Heart left ventricle (tissue), 16 donors: ENCODE data around the gene MYO10. TPM values are rescaled to one million over a fixed set of nuclear protein-coding genes. Genes with fewer than 3 reads are reported as not detected.

Experiments used
- ATAC-seq, 4 donors: fragments of 200-7000 bp; cut with Tn5 transposase; one replicate each; pipeline ENCODE4 v1.9.1; 2020 to 2022; ENCODE audit warnings: moderate library complexity in 4 of 4, mild to moderate bottlenecking in 3 of 4, moderate number of reproducible peaks in 1 of 4
- DNase-seq, 5 donors: peaks; one replicate each; pipeline ENCODE4 v3.0.0-alpha.2; 2020
- H3K27ac ChIP-seq, 12 donors: fragments of 200-600 bp; sonication (generic) in 4 of 12; one replicate each; pipeline versions ENCODE4 v1.5.0 to v1.8.0; 2016 to 2022; ENCODE audit warnings: mild to moderate bottlenecking in 2 of 12
- H3K27me3 ChIP-seq, 9 donors: fragments of 200-600 bp; sonication (generic) in 2 of 9; one replicate each; pipeline versions ENCODE4 v1.5.1 to v1.8.0; 2016 to 2022; ENCODE audit warnings: mild to moderate bottlenecking in 3 of 9
- H3K36me3 ChIP-seq, 9 donors: fragments of 200-600 bp; sonication (generic) in 2 of 9; one replicate each; pipeline versions ENCODE4 v1.5.0 to v1.8.0; 2018 to 2022; ENCODE audit warnings: mild to moderate bottlenecking in 2 of 9
- H3K4me1 ChIP-seq, 12 donors: fragments of 200-600 bp; sonication (generic) in 4 of 12; one replicate each; pipeline versions ENCODE4 v1.5.0 to v1.8.0; 2016 to 2022; ENCODE audit warnings: mild to moderate bottlenecking in 3 of 12
- H3K4me3 ChIP-seq, 12 donors: fragments of 200-600 bp; sonication (generic) in 4 of 12; one replicate each; pipeline versions ENCODE4 v1.5.0 to v1.8.0; 2017 to 2022; ENCODE audit warnings: mild to moderate bottlenecking in 9 of 12, moderate library complexity in 4 of 12
- H3K9me3 ChIP-seq, 12 donors: fragments of 200-600 bp; sonication (generic) in 4 of 12; one replicate each; pipeline versions ENCODE4 v1.5.0 to v1.8.0; 2016 to 2022; ENCODE audit warnings: mild to moderate bottlenecking in 1 of 12
- POLR2A ChIP-seq, 2 donors: fragments of 450-650 bp; IDR thresholded peaks; one replicate each; pipeline ENCODE4 v1.6.1; 2017; ENCODE audit warnings: antibody characterized with exemption in 2 of 2, mild to moderate bottlenecking in 2 of 2, moderate library complexity in 2 of 2
- WGBS, 4 donors: extraction: QIAGEN DNeasy Blood & Tissue Kit in 2 of 4; methylation state at CpG; one replicate each; pipeline versions ENCODE4 v1.1.5 to v1.1.7; 2013 to 2018; 5-methylcytosine and 5-hydroxymethylcytosine counted together
- intact Hi-C, 10 donors: fragments of 100-400 bp; cut with DNase I; formaldehyde crosslinking; loops; one replicate each; pipeline versions ENCODE4 v1.11.1 to v1.14.2; 2022
- polyA plus RNA-seq, 2 donors: library from polyadenylated mRNA; stranded (reverse); fragments of 200-250 nt; gene quantifications; one replicate each; pipeline ENCODE4 v1.2.3, GENCODE V29; 2013
- total RNA-seq, 9 donors: library from RNA; depleted of rRNA in 2 of 9; stranded (reverse); fragments of >200 nt in 2 of 9; fragmentation: NEBNext Ultra II Directional in 3 of 9; extraction: Animal tissue kit (Norgen Biotek cat#: 25700) in 3 of 9; gene quantifications; one replicate each; pipeline versions ENCODE4 v1.1.0 to v1.2.4, GENCODE V29; 2016 to 2023
- TF ChIP-seq, protein P1 (sequence below), 12 donors: fragments of 200-600 bp; sonication (generic) in 4 of 12; IDR thresholded peaks; one replicate each; pipeline versions ENCODE4 v1.5.0 to v1.8.0; 2018 to 2022; ENCODE audit warnings: antibody characterized with exemption in 12 of 12, mild to moderate bottlenecking in 5 of 12
- donor health status: ischemic (EF 13 %, LVEDD 7.1; RV severe dilation, severe dysfunction).
- donor health status: healthy with polysubstance abuse.
- donor health status: DM: no; HTN: yes; CAD: no.
- donor health status: DM: no; HTN: no; CAD: no.
- donor health status: ischemic (EF 25% LVEDD 6.9; RV normal size, moderate dysfunction).
- donor health status: ischemic (EF 25% LVEDD 5.7; RV mildly dilated, moderate dysfunction).
- donor health status: healthy.
- donor health status: DM: yes; HTN: yes; CAD: no.
- donor health status: ischemic (EF 35%, LVEDD 5.7; RV mildly dilated, moderate dysfunction).
- donor health status: nonischemic (EF 11% LVEDD 7.7; RV severe dilation, severe dysfunction).
- donor health status: DM: yes; HTN: yes; CAD: no.
- donor health status: PGD.
- donor health status: ischemic (EF 29% LVEDD 5.4; RV normal size, mild dysfunction).
- donor health status: nonischemic (EF 23%, LVEDD 6.1; RV moderate dilation, normal function).

The MYO10 gene
- total and polyA plus RNA-seq, 11 donors, result 2.0 to 17.3 (median 3.8) TPM

DNA sequence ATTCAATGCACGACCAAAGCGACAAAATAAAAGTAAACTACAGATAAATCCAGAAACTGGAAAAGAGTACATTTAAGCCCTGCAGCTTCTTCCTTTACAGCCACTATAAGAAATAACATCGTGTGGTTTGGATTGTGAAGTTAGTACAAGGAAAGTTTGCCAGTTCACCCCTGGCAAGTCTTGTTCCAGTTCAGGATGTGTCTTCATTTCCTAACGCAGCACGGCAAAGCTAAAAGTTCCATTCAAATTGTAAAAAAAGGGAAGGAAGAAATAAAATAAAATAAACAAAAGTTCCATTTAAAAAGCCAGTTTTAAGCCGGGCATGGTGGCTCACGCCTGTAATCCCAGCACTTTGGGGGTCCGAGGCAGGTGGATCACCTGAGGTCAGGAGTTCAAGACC is 236.0 kb downstream of the MYO10 start:
- no peak for TF ChIP-seq POLR2A (IDR thresholded peaks at IDR 0.05)
- TF ChIP-seq, protein P1, sequence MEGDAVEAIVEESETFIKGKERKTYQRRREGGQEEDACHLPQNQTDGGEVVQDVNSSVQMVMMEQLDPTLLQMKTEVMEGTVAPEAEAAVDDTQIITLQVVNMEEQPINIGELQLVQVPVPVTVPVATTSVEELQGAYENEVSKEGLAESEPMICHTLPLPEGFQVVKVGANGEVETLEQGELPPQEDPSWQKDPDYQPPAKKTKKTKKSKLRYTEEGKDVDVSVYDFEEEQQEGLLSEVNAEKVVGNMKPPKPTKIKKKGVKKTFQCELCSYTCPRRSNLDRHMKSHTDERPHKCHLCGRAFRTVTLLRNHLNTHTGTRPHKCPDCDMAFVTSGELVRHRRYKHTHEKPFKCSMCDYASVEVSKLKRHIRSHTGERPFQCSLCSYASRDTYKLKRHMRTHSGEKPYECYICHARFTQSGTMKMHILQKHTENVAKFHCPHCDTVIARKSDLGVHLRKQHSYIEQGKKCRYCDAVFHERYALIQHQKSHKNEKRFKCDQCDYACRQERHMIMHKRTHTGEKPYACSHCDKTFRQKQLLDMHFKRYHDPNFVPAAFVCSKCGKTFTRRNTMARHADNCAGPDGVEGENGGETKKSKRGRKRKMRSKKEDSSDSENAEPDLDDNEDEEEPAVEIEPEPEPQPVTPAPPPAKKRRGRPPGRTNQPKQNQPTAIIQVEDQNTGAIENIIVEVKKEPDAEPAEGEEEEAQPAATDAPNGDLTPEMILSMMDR (IDR thresholded peaks at IDR 0.05), result no peak
- Histone ChIP-seq H3K27ac (no peak overlapping the region), H3K4me3 (no peak overlapping the region), H3K9me3 (no peaks in the 10 kb centered on the region), H3K27me3 (no peaks in the 10 kb centered on the region), H3K4me1 (no peaks in the 10 kb centered on the region), H3K36me3 (peaks cover 0 to 39% (median 0%) of the 10 kb centered on the region in 9 donors)
- DNase-seq, result no peak
- intact Hi-C loops, result no loop called here
- ATAC-seq, result no peak
- 65 to 73% (median 71%) methylated on average over 8 of the region's 8 CpGs for WGBS, 4 donors

DNA sequence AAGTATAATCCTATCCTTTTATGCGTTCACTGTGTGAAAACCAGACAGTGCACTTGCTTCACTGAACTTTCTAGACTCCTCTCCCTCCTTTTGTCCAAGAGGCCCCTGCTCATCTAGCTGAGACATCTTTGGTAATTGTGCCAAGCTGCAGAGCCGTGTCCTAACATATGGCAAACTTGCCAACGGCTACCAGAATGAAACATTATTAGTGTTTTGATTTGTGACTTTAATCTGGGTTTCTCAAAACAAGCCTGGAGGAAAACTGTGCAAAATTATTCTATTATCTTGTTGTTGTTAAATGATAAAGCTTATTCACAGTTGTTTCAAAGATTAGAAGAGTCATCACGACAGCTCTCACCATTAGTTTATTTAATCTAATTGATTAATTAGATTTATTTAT is 240.3 kb downstream of the MYO10 start:
- ATAC-seq (no peak), DNase-seq (no peak)
- Histone ChIP-seq H3K27me3 (no peaks in the 10 kb centered on the region), H3K4me1 (no peaks in the 10 kb centered on the region), H3K27ac (no peak overlapping the region), H3K36me3 (peaks cover 0 to 30% (median 0%) of the 10 kb centered on the region in 9 donors), H3K4me3 (no peak overlapping the region), H3K9me3 (no peaks in the 10 kb centered on the region)
- intact Hi-C loops, result no loop called here
- no peak for TF ChIP-seq POLR2A (IDR thresholded peaks at IDR 0.05)
- TF ChIP-seq, protein P1 (IDR thresholded peaks at IDR 0.05), result no peak
- WGBS, 4 donors, result 73 to 85% (median 83%) methylated on average over 4 of the region's 4 CpGs

DNA sequence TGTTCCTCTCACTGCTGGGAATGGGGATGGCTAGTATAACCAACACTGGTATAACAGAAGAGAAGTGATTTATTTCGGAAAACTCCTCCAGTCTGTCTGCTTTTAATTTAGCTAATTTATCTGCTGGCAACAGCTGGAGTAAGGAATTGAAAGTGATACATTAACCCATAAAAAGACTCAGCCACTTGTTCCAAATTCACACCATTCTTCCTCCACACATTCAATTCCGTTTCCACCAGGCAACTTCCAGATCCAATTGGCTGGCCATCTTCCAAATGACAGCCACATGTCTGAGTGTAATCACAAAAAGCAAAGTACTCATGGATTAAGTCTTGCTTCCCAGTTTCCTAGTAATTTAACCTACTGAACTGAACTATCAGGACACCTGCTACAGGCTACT is 242.2 kb downstream of the MYO10 start:
- 61 to 77% (median 68%) methylated on average over 2 of the region's 2 CpGs for WGBS, 4 donors
- no peak for TF ChIP-seq POLR2A (IDR thresholded peaks at IDR 0.05)
- TF ChIP-seq, protein P1 (IDR thresholded peaks at IDR 0.05), result no peak
- H3K27me3 ChIP-seq, result no peaks in the 10 kb centered on the region
- no peak for DNase-seq
- no peaks in the 10 kb centered on the region for H3K9me3 ChIP-seq
- H3K4me3 ChIP-seq, result no peak overlapping the region
- ATAC-seq, result no peak
- H3K4me1 ChIP-seq, result no peaks in the 10 kb centered on the region
- intact Hi-C loops, result loop anchor here in 1 of 10 donors (5.0 kb wide), 1 partner anchor 493 kb away; no protein-coding TSS in a partner anchor
- H3K36me3 ChIP-seq, result peaks cover 0 to 32% (median 7%) of the 10 kb centered on the region in 9 donors
- no peak overlapping the region for H3K27ac ChIP-seq

DNA sequence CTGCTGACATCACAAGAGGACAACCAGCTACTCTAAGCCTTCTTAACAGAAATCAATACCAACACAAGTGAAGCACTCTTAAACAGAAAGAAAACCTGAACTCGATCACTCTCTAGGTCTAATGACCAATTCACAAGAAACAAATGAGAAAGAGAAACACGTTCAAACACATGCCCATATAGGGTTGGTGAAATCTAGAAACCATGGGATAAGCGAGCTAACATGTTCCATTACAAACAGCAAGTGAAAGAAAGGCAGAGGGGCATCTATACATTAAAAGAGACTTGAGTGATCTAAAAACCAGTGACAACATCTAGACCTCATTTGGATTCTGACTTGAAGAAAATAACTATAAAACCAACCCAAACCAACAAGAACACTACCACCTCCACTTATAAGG is 244.4 kb downstream of the MYO10 start:
- peaks cover 0 to 31% (median 8%) of the 10 kb centered on the region in 9 donors for H3K36me3 ChIP-seq
- no peaks in the 10 kb centered on the region for H3K27me3 ChIP-seq
- intact Hi-C loops, result loop anchor here in 1 of 10 donors (5.0 kb wide), 1 partner anchor 496 kb away; no protein-coding TSS in a partner anchor
- H3K9me3 ChIP-seq, result no peaks in the 10 kb centered on the region
- TF ChIP-seq POLR2A (IDR thresholded peaks at IDR 0.05), result no peak
- TF ChIP-seq, protein P1 (IDR thresholded peaks at IDR 0.05), result no peak
- H3K27ac ChIP-seq, result no peak overlapping the region
- DNase-seq (no peak), ATAC-seq (no peak)
- H3K4me1 ChIP-seq, result peaks cover 0 to 2% (median 0%) of the 10 kb centered on the region in 12 donors
- H3K4me3 ChIP-seq, result no peak overlapping the region
- 88 to 94% (median 91%) methylated on average over 3 of the region's 3 CpGs for WGBS, 4 donors
